Airway epithelial cell (primary cell): ENCODE measurements around the gene TRAT1. TPM values are rescaled to one million over a fixed set of nuclear protein-coding genes. Genes with fewer than 3 reads are reported as not detected.

Source experiments
- total RNA-seq: library from RNA; depleted of rRNA; stranded (reverse); fragments of >200 nt; gene quantifications from 2 replicates; pipeline ENCODE4 v1.2.3, GENCODE V29; 2015

Gene TRAT1, protein sequence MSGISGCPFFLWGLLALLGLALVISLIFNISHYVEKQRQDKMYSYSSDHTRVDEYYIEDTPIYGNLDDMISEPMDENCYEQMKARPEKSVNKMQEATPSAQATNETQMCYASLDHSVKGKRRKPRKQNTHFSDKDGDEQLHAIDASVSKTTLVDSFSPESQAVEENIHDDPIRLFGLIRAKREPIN
- total RNA-seq, result not detected in 2 replicates

GRCh38 chr3:108822123-108822897, at the start of gene TRAT1:
TRAT1 (plus strand) TSS chr3:108822786; CDS start chr3:108822928, 142 bp downstream.

Other genes starting within 250 kb of the TRAT1 start
- gene CIP2A, start 233.3 kb upstream of the TRAT1 start, total RNA-seq, result 12.8 and 15.2 TPM in 2 replicates
- 4.7 and 4.9 TPM in 2 replicates for gene DZIP3, start 233.1 kb upstream of the TRAT1 start, total RNA-seq
- gene RETNLB, start 65.4 kb upstream of the TRAT1 start, total RNA-seq, result not detected in 2 replicates
- gene GUCA1C, start 131.1 kb downstream of the TRAT1 start, total RNA-seq, result not detected in 2 replicates